ENCODE measurements around the gene COL11A1. TPM values are rescaled to one million over a fixed set of nuclear protein-coding genes. Genes with fewer than 3 reads are reported as not detected.

COL11A1 gene
- polyA plus RNA-seq, 1 donor from 2014 or later: 4.6 TPM

DNA sequence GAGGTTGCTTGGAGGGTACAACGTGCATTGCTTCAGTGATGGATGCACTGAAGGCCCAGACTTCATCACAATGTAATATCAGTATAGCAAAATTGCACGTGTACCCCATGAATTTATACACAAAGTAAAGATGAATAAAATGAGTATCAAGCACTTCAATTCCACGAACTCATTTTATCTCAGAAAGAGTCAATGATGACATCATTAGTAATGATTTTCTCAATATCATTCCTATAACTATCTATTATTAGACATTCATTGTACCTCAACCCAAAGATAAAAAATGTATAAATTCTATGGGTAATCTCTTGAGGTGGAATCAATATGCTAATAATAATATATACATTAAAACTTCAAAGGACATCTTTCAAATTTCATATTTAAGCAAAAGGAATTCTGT lies 208.4 kb downstream of the COL11A1 start:
- Histone ChIP-seq H3K9me3 (ENCODE audit: low read length) (no peaks in the 10 kb centered on the region), H3K9me2 (ENCODE audit: insufficient read depth, low read length) (no peaks in the 10 kb centered on the region), H3K4me2 (ENCODE audit: low read length) (no peak overlapping the region), H2AFZ (ENCODE audit: low read depth, low read length) (no peak overlapping the region), H3K4me3 (ENCODE audit: low read length) (no peak overlapping the region), H3K27me3 (ENCODE audit: insufficient read depth, low read depth, low read length) (no peaks in the 10 kb centered on the region), H3K36me3 (ENCODE audit: insufficient read depth, low read length) (no peaks in the 10 kb centered on the region), H3F3A (ENCODE audit: insufficient read depth, low read length, poor library complexity, severe bottlenecking) (no peaks in the 10 kb centered on the region), H3K79me2 (replicated peaks; ENCODE audit: insufficient read depth, low read length) (no peaks in the 10 kb centered on the region), H4K20me1 (ENCODE audit: insufficient read depth) (no peaks in the 10 kb centered on the region), H3K27ac (ENCODE audit: low read length) (no peak overlapping the region), H3K9ac (ENCODE audit: low read length) (no peak overlapping the region)
- no peak for TF ChIP-seq EP300 (conservative IDR thresholded peaks at IDR 0.05; ENCODE audit: poor library complexity, severe bottlenecking)
- no peak for TF ChIP-seq TAF1 (IDR thresholded peaks at IDR 0.05; ENCODE audit: low read depth)
- TF ChIP-seq MXI1 (conservative IDR thresholded peaks at IDR 0.05; ENCODE audit: poor library complexity, severe bottlenecking): no peak
- TF ChIP-seq, protein P1, sequence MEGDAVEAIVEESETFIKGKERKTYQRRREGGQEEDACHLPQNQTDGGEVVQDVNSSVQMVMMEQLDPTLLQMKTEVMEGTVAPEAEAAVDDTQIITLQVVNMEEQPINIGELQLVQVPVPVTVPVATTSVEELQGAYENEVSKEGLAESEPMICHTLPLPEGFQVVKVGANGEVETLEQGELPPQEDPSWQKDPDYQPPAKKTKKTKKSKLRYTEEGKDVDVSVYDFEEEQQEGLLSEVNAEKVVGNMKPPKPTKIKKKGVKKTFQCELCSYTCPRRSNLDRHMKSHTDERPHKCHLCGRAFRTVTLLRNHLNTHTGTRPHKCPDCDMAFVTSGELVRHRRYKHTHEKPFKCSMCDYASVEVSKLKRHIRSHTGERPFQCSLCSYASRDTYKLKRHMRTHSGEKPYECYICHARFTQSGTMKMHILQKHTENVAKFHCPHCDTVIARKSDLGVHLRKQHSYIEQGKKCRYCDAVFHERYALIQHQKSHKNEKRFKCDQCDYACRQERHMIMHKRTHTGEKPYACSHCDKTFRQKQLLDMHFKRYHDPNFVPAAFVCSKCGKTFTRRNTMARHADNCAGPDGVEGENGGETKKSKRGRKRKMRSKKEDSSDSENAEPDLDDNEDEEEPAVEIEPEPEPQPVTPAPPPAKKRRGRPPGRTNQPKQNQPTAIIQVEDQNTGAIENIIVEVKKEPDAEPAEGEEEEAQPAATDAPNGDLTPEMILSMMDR (IDR thresholded peaks at IDR 0.05; ENCODE audit: poor library complexity, severe bottlenecking): no peak
- no peak for TF ChIP-seq SMC3 (conservative IDR thresholded peaks at IDR 0.05; ENCODE audit: poor library complexity)
- TF ChIP-seq, protein P2, sequence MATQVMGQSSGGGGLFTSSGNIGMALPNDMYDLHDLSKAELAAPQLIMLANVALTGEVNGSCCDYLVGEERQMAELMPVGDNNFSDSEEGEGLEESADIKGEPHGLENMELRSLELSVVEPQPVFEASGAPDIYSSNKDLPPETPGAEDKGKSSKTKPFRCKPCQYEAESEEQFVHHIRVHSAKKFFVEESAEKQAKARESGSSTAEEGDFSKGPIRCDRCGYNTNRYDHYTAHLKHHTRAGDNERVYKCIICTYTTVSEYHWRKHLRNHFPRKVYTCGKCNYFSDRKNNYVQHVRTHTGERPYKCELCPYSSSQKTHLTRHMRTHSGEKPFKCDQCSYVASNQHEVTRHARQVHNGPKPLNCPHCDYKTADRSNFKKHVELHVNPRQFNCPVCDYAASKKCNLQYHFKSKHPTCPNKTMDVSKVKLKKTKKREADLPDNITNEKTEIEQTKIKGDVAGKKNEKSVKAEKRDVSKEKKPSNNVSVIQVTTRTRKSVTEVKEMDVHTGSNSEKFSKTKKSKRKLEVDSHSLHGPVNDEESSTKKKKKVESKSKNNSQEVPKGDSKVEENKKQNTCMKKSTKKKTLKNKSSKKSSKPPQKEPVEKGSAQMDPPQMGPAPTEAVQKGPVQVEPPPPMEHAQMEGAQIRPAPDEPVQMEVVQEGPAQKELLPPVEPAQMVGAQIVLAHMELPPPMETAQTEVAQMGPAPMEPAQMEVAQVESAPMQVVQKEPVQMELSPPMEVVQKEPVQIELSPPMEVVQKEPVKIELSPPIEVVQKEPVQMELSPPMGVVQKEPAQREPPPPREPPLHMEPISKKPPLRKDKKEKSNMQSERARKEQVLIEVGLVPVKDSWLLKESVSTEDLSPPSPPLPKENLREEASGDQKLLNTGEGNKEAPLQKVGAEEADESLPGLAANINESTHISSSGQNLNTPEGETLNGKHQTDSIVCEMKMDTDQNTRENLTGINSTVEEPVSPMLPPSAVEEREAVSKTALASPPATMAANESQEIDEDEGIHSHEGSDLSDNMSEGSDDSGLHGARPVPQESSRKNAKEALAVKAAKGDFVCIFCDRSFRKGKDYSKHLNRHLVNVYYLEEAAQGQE (IDR thresholded peaks at IDR 0.05; ENCODE audit: borderline replicate concordance): no peak
- no peak for TF ChIP-seq EZH2 (IDR thresholded peaks at IDR 0.05; ENCODE audit: borderline replicate concordance, insufficient read depth, low read length, poor library complexity, severe bottlenecking)
- TF ChIP-seq RAD21 (conservative IDR thresholded peaks at IDR 0.05): no peak
- TF ChIP-seq POLR2AphosphoS5 (IDR thresholded peaks at IDR 0.05): no peak

DNA sequence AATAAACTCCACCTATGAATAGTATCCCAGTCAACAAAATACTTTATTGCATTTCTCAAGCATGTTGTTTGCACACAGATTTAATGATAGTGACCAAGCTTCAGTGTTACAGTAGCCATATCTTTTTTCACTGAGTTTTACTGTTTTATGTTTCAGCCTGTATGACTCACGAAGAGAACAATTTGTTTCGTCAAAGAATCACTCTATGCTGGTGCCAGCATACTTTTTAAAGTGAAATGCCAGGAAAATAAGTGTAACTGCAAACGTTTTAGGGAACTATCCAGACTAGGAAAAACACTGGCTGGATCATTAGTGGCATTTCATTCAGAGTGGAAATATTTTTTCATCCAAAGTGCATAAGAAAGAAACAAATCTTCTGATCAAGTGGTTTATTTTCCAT lies 210.8 kb downstream of the COL11A1 start:
- Histone ChIP-seq H3K9me3 (ENCODE audit: low read length) (no peaks in the 10 kb centered on the region), H3K27ac (ENCODE audit: low read length) (no peak overlapping the region), H3K4me3 (ENCODE audit: low read length) (no peak overlapping the region), H4K20me1 (ENCODE audit: insufficient read depth) (no peaks in the 10 kb centered on the region), H3K36me3 (ENCODE audit: insufficient read depth, low read length) (no peaks in the 10 kb centered on the region), H3K79me2 (replicated peaks; ENCODE audit: insufficient read depth, low read length) (no peaks in the 10 kb centered on the region), H2AFZ (ENCODE audit: low read depth, low read length) (no peak overlapping the region), H3F3A (ENCODE audit: insufficient read depth, low read length, poor library complexity, severe bottlenecking) (no peaks in the 10 kb centered on the region), H3K9me2 (ENCODE audit: insufficient read depth, low read length) (no peaks in the 10 kb centered on the region), H3K27me3 (ENCODE audit: insufficient read depth, low read depth, low read length) (no peaks in the 10 kb centered on the region), H3K4me2 (ENCODE audit: low read length) (no peak overlapping the region), H3K9ac (ENCODE audit: low read length) (no peak overlapping the region)
- TF ChIP-seq, protein P2 (IDR thresholded peaks at IDR 0.05; ENCODE audit: borderline replicate concordance): no peak
- TF ChIP-seq RAD21 (conservative IDR thresholded peaks at IDR 0.05): no peak
- no peak for TF ChIP-seq EZH2 (IDR thresholded peaks at IDR 0.05; ENCODE audit: borderline replicate concordance, insufficient read depth, low read length, poor library complexity, severe bottlenecking)
- TF ChIP-seq TAF1 (IDR thresholded peaks at IDR 0.05; ENCODE audit: low read depth): no peak
- TF ChIP-seq MXI1 (conservative IDR thresholded peaks at IDR 0.05; ENCODE audit: poor library complexity, severe bottlenecking): no peak
- no peak for TF ChIP-seq EP300 (conservative IDR thresholded peaks at IDR 0.05; ENCODE audit: poor library complexity, severe bottlenecking)
- TF ChIP-seq POLR2AphosphoS5 (IDR thresholded peaks at IDR 0.05): no peak
- no peak for TF ChIP-seq SMC3 (conservative IDR thresholded peaks at IDR 0.05; ENCODE audit: poor library complexity)

Measured in neural cell (in vitro differentiated cells).